SU-DHL-6 (cell line): ENCODE data around the gene CLEC16A.

ENCODE experiments used
- H2AFZ ChIP-seq: fragments of 200-600 bp; sonication (generic); 2 replicates; pipeline ENCODE4 v1.6.1; 2014; ENCODE audit warnings: low read depth, mild to moderate bottlenecking, moderate library complexity, mixed read lengths, antibody characterized with exemption, low read length; ENCODE audit not compliant: severe bottlenecking
- H3F3A ChIP-seq: fragments of 200-600 bp; shearing (Covaris generic); 2 replicates; pipeline ENCODE4 v1.6.0; 2016; ENCODE audit warnings: antibody characterized with exemption, mild to moderate bottlenecking; ENCODE audit not compliant: insufficient read depth
- H3K27ac ChIP-seq: fragments of 200-600 bp; sonication (generic); 2 replicates; pipeline ENCODE4 v1.5.1; 2016; ENCODE audit warnings: low read depth, mild to moderate bottlenecking, low read length, moderate library complexity, mixed read lengths
- H3K27me3 ChIP-seq: fragments of 200-600 bp; sonication (generic), shearing (Covaris generic); 2 replicates; pipeline ENCODE4 v1.6.0; 2014; ENCODE audit warnings: mild to moderate bottlenecking, low read length
- H3K36me3 ChIP-seq: fragments of 200-600 bp; sonication (generic); 2 replicates; pipeline ENCODE4 v1.6.1; 2014; ENCODE audit warnings: mild to moderate bottlenecking, low read length, mixed read lengths
- H3K4me2 ChIP-seq: fragments of 300-600, 200-600 bp; shearing (Covaris generic), sonication (generic); 2 replicates; pipeline ENCODE4 v1.6.0; 2014; ENCODE audit warnings: low read length, low read depth, mild to moderate bottlenecking; ENCODE audit not compliant: poor library complexity, severe bottlenecking
- H3K4me3 ChIP-seq: fragments of 200-600 bp; sonication (generic); 2 replicates; pipeline ENCODE4 v1.5.1; 2014; ENCODE audit warnings: antibody characterized with exemption, low read length, mild to moderate bottlenecking, mixed read lengths; ENCODE audit not compliant: insufficient read depth, poor library complexity, severe bottlenecking
- H3K79me2 ChIP-seq: fragments of 200-600 bp; sonication (generic); 2 replicates; pipeline ENCODE4 v1.6.1; 2014; ENCODE audit warnings: mild to moderate bottlenecking, low read length, moderate library complexity; ENCODE audit not compliant: insufficient read depth
- H3K9ac ChIP-seq: fragments of 200-600 bp; sonication (generic); 2 replicates; pipeline ENCODE4 v1.7.0; 2014; ENCODE audit warnings: mild to moderate bottlenecking, low read length
- H3K9me2 ChIP-seq: fragments of 200-600 bp; sonication (generic); replicated peaks from 2 replicates; pipeline ENCODE4 v1.6.1; 2014; ENCODE audit warnings: low read length; ENCODE audit not compliant: insufficient read depth
- H3K9me3 ChIP-seq: fragments of 200-600 bp; sonication (generic); 2 replicates; pipeline ENCODE4 v1.6.1; 2014; ENCODE audit warnings: low read length, mixed read lengths; ENCODE audit not compliant: insufficient read depth
- H4K20me1 ChIP-seq: fragments of 200-600 bp; sonication (generic); 2 replicates; pipeline ENCODE4 v1.6.1; 2014; ENCODE audit warnings: low read depth, mild to moderate bottlenecking, antibody characterized with exemption, low read length, moderate library complexity, mixed read lengths
- CTCF ChIP-seq: fragments of 200-600 bp; sonication (generic); IDR thresholded peaks from one replicate; pipeline ENCODE4 v1.5.1; 2017; ENCODE audit warnings: antibody characterized with exemption, mild to moderate bottlenecking, low read length, moderate library complexity; ENCODE audit not compliant: insufficient read depth, poor library complexity, severe bottlenecking
- EZH2phosphoT487 ChIP-seq: fragments of 200-600 bp; sonication (generic), shearing (Covaris generic); conservative IDR thresholded peaks from 2 replicates; pipeline ENCODE4 v1.6.1; 2018; ENCODE audit warnings: mild to moderate bottlenecking, antibody characterized with exemption, low read length, moderate library complexity, mixed read lengths

The CLEC16A gene

GRCh38 chr16:10929853-10930754 lies 14.3 kb upstream of the CLEC16A start:
- Histone ChIP-seq H3K4me3 (no peak overlapping the region), H3K79me2 (no peaks in the 10 kb centered on the region), H3K27me3 (no peaks in the 10 kb centered on the region), H4K20me1 (no peaks in the 10 kb centered on the region), H3K27ac (no peak overlapping the region), H2AFZ (no peak overlapping the region), H3K4me2 (no peak overlapping the region), H3K36me3 (no peaks in the 10 kb centered on the region), H3F3A (no peaks in the 10 kb centered on the region), H3K9me3 (no peaks in the 10 kb centered on the region), H3K9me2 (no peaks in the 10 kb centered on the region), H3K9ac (no peak overlapping the region)
- TF ChIP-seq CTCF (no peak), EZH2phosphoT487 (no peak)

GRCh38 chr16:10930755-10931093 lies 13.6 kb upstream of the CLEC16A start:
- H3K9me3 ChIP-seq = no peaks in the 10 kb centered on the region
- H3K79me2 ChIP-seq = no peaks in the 10 kb centered on the region
- H3K36me3 ChIP-seq = no peaks in the 10 kb centered on the region
- H3K4me3 ChIP-seq = no peak overlapping the region
- no peaks in the 10 kb centered on the region for H4K20me1 ChIP-seq
- TF ChIP-seq EZH2phosphoT487 = no peak
- TF ChIP-seq CTCF = no peak
- no peak overlapping the region for H3K4me2 ChIP-seq
- no peaks in the 10 kb centered on the region for H3K27me3 ChIP-seq
- no peak overlapping the region for H2AFZ ChIP-seq
- no peaks in the 10 kb centered on the region for H3F3A ChIP-seq
- no peaks in the 10 kb centered on the region for H3K9me2 ChIP-seq
- H3K27ac ChIP-seq = no peak overlapping the region
- H3K9ac ChIP-seq = no peak overlapping the region

- Histone ChIP-seq H3K9me2 (no peaks in the 10 kb centered on the region), H3K36me3 (no peaks in the 10 kb centered on the region), H3K27ac (no peak overlapping the region), H3K27me3 (no peaks in the 10 kb centered on the region), H2AFZ (no peak overlapping the region), H4K20me1 (no peaks in the 10 kb centered on the region), H3K9me3 (no peaks in the 10 kb centered on the region), H3F3A (no peaks in the 10 kb centered on the region), H3K4me2 (no peak overlapping the region), H3K79me2 (no peaks in the 10 kb centered on the region), H3K9ac (no peak overlapping the region), H3K4me3 (no peak overlapping the region)
- TF ChIP-seq EZH2phosphoT487 = no peak
- no peak for TF ChIP-seq CTCF
Measured at GRCh38 chr16:10931134-10931533, 13.2 kb upstream of the CLEC16A start.
